Lower leg skin (tissue), 4 donors: ENCODE measurements around the gene PNPLA4. TPM values are rescaled to one million over a fixed set of nuclear protein-coding genes. Genes with fewer than 3 reads are reported as not detected.

Experiments
- DNase-seq, 2 donors: peaks; one replicate each; pipeline ENCODE4 v3.0.0-alpha.2; 2019; ENCODE audit warnings: low spot score in 2 of 2
- H3K4me3 ChIP-seq: fragments of 200-600 bp; sonication (generic); 2 replicates; pipeline ENCODE4 v1.5.1; 2017; ENCODE audit warnings: mild to moderate bottlenecking, low read depth; ENCODE audit not compliant: poor library complexity, severe bottlenecking
- CTCF ChIP-seq, 3 donors: fragments of 450-650 bp; IDR thresholded peaks; one replicate each; pipeline ENCODE4 v1.5.1; 2016; ENCODE audit warnings: antibody characterized with exemption in 3 of 3, mild to moderate bottlenecking in 3 of 3, moderate library complexity in 2 of 3
- POLR2A ChIP-seq, 2 donors: fragments of 450-650 bp; IDR thresholded peaks; one replicate each; pipeline ENCODE4 v1.6.1; 2016 to 2017; ENCODE audit warnings: antibody characterized with exemption in 2 of 2, mild to moderate bottlenecking in 1 of 2, moderate library complexity in 1 of 2
- WGBS, 2 donors: methylation state at CpG; one replicate each; pipeline ENCODE4 v1.1.5; 2018; 5-methylcytosine and 5-hydroxymethylcytosine counted together
- intact Hi-C: fragments of 100-400 bp; cut with DNase I; formaldehyde crosslinking; loops from one replicate; pipeline ENCODE4 v1.15.0; 2023; ENCODE audit warnings: low total_unique reads
- total RNA-seq, 4 donors: library from RNA; depleted of rRNA; stranded (reverse); fragments of >200 nt; gene quantifications; one replicate each; pipeline ENCODE4 v1.1.0, GENCODE V29; 2016

PNPLA4 gene
- total RNA-seq, 4 donors from 2014 or later: 4.8 to 31.6 (median 18.6) TPM

- intact Hi-C loops: no loop called here
- 80 to 91% methylated on average over 2 of the region's 2 CpGs for WGBS, 2 donors
- DNase-seq: no peak
- TF ChIP-seq POLR2A (IDR thresholded peaks at IDR 0.05) (no peak), CTCF (IDR thresholded peaks at IDR 0.05) (no peak)
- no peak overlapping the region for H3K4me3 ChIP-seq
Measured at GRCh38 chrX:7876957-7877356, 50.3 kb downstream of the PNPLA4 start.

DNA sequence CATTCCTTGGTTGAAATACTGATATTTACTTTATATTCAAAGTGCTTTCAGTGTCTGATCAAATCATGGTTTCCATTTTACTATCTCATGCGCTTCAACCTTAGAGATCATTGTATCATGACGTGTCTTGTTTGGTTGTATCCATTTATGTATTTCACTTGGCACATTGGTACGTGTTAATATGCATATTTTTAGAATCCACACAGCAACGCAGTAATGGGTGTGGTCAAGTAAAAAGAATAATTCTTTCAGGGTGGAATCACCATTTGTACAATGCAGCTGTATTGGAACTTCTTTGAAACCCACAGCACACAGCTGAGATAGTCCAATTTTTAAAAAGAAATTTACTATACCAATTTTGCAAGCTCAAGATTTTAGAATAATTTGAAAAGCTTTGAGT lies 55.2 kb downstream of the PNPLA4 start:
- intact Hi-C loops: no loop called here
- no peak for DNase-seq
- H3K4me3 ChIP-seq: no peak overlapping the region
- TF ChIP-seq CTCF (IDR thresholded peaks at IDR 0.05): no peak
- no peak for TF ChIP-seq POLR2A (IDR thresholded peaks at IDR 0.05)
- 46 to 52% methylated on average over 4 of the region's 4 CpGs for WGBS, 2 donors

GRCh38 chrX:7852166-7852565 lies 75.0 kb downstream of the PNPLA4 start:
- 33 to 38% methylated on average over 1 of the region's 1 CpG for WGBS, 2 donors
- TF ChIP-seq POLR2A (IDR thresholded peaks at IDR 0.05) (no peak), CTCF (IDR thresholded peaks at IDR 0.05) (no peak)
- H3K4me3 ChIP-seq: no peak overlapping the region
- intact Hi-C loops: no loop called here
- no peak for DNase-seq

Other genes with a start within 250 kb of the PNPLA4 start
- not detected for gene VCX, start 84.2 kb downstream of the PNPLA4 start, total RNA-seq
- not detected for gene VCX2, start 243.9 kb upstream of the PNPLA4 start, total RNA-seq